PC-3 (cell line): ENCODE data around the gene ETV7. TPM values are rescaled to one million over a fixed set of nuclear protein-coding genes. Genes with fewer than 3 reads are reported as not detected.

Experiments used
- ATAC-seq: fragments of 200-7000 bp; cut with Tn5 transposase; 2 replicates; pipeline ENCODE4 v1.9.1; 2020; ENCODE audit warnings: mild to moderate bottlenecking, moderate library complexity
- BruUV-seq: library from RNA; stranded (reverse); fragments of 400-500 nt; replicated peaks from 2 replicates; lab custom pipeline; 2021; lab: Mats Ljungman, UMichigan
- CTCF ChIA-PET: fragments of 300-600 bp; sonication (Branson Sonifier 250); formaldehyde crosslinking; loops from one replicate; lab custom pipeline; 2022; ENCODE audit warnings: antibody characterized with exemption; lab: Charles Lee
- POLR2A ChIA-PET: fragments of 300-600 bp; sonication (Branson Sonifier 250); formaldehyde crosslinking; loops from one replicate; lab custom pipeline; 2022; ENCODE audit warnings: antibody characterized with exemption; ENCODE audit not compliant: unreplicated experiment; lab: Charles Lee
- DNase-seq: peaks from one replicate; pipeline ENCODE4 v3.0.0-alpha.2; 2015
- H2AFZ ChIP-seq: fragments of 300-600 bp; sonication (generic); 2 replicates; pipeline ENCODE4 v1.6.0; 2016; ENCODE audit warnings: antibody characterized with exemption, low read length
- H3F3A ChIP-seq: fragments of 300-600 bp; sonication (generic); one replicate; pipeline ENCODE4 v1.6.0; 2017; ENCODE audit warnings: antibody characterized with exemption, low read length, control low read depth, mild to moderate bottlenecking; ENCODE audit not compliant: unreplicated experiment
- H3K27ac ChIP-seq: fragments of 300-600 bp; sonication (generic); 2 replicates; pipeline ENCODE4 v1.5.1; 2016; ENCODE audit warnings: mild to moderate bottlenecking, low read length
- H3K27me3 ChIP-seq: fragments of 300-600 bp; sonication (generic); 2 replicates; pipeline ENCODE4 v1.6.1; 2016; ENCODE audit warnings: low read length, mixed read lengths
- H3K36me3 ChIP-seq: fragments of 300-600 bp; sonication (generic); 2 replicates; pipeline ENCODE4 v1.6.1; 2016; ENCODE audit warnings: low read depth, mixed run types, low read length, mixed read lengths
- H3K4me1 ChIP-seq: fragments of 300-600 bp; sonication (generic); 2 replicates; pipeline ENCODE4 v1.5.1; 2016; ENCODE audit warnings: low read length; ENCODE audit not compliant: insufficient read depth
- H3K4me2 ChIP-seq: fragments of 300-600 bp; sonication (generic); 2 replicates; pipeline ENCODE4 v1.6.0; 2016; ENCODE audit warnings: low read length
- H3K4me3 ChIP-seq: fragments of 300-600 bp; sonication (generic); 2 replicates; pipeline ENCODE4 v1.5.1; 2016; ENCODE audit warnings: mild to moderate bottlenecking, low read length, mixed read lengths
- H3K79me2 ChIP-seq: fragments of 300-600 bp; sonication (generic); 2 replicates; pipeline ENCODE4 v1.6.1; 2017; ENCODE audit warnings: low read length, mixed read lengths
- H3K9ac ChIP-seq: fragments of 300-600 bp; sonication (generic); 2 replicates; pipeline ENCODE4 v1.6.0; 2016; ENCODE audit warnings: mild to moderate bottlenecking, low read length
- H3K9me2 ChIP-seq: fragments of 300-600 bp; sonication (generic); replicated peaks from 2 replicates; pipeline ENCODE4 v1.6.1; 2016; ENCODE audit warnings: mixed run types, low read length, mixed read lengths
- H3K9me3 ChIP-seq: fragments of 300-600 bp; sonication (generic); 2 replicates; pipeline ENCODE4 v1.6.1; 2016; ENCODE audit warnings: low read length, mixed read lengths
- H4K20me1 ChIP-seq: fragments of 300-600 bp; sonication (generic); 2 replicates; pipeline ENCODE4 v1.6.1; 2016; ENCODE audit warnings: low read length, mixed read lengths
- CTCF ChIP-seq: fragments of 300-600 bp; sonication (generic); conservative IDR thresholded peaks from 2 replicates; pipeline ENCODE4 v1.5.1; 2017; ENCODE audit warnings: antibody characterized with exemption, low read depth, mild to moderate bottlenecking, low read length
- EZH2 ChIP-seq: fragments of 300-600 bp; sonication (generic); IDR thresholded peaks from one replicate; pipeline ENCODE4 v1.6.1; 2017; ENCODE audit warnings: antibody characterized with exemption, mild to moderate bottlenecking, low read length; ENCODE audit not compliant: unreplicated experiment
- EZH2phosphoT487 ChIP-seq: fragments of 300-600 bp; sonication (generic); IDR thresholded peaks from 2 replicates; pipeline ENCODE4 v1.6.1; 2018; ENCODE audit warnings: mild to moderate bottlenecking, antibody characterized with exemption, low read length, borderline replicate concordance
- intact Hi-C: fragments of 100-400 bp; cut with micrococcal nuclease; formaldehyde crosslinking; loops from 2 replicates; pipeline ENCODE4 v1.9.0; 2023
- total RNA-seq: library from RNA; depleted of rRNA; stranded (reverse); fragments of >200 nt; gene quantifications from 2 replicates; pipeline ENCODE4 v1.2.3, GENCODE V29; 2014

The ETV7 gene
- total RNA-seq, 1 experiment from 2014 or later: not detected

- intact Hi-C loops: no loop called here
- Histone ChIP-seq H4K20me1 (no peaks in the 10 kb centered on the region), H3K79me2 (no peaks in the 10 kb centered on the region), H3K27me3 (0 out of 2 replicates have a peak, but pooled peaks cover 5% of the 10 kb centered on the region), H3K9me3 (no peaks in the 10 kb centered on the region), H3K4me1 (no peaks in the 10 kb centered on the region), H3K36me3 (no peaks in the 10 kb centered on the region), H3K9me2 (no peaks in the 10 kb centered on the region), H2AFZ (no peak overlapping the region), H3K9ac (no peak overlapping the region), H3F3A (no peaks in the 10 kb centered on the region), H3K4me2 (no peak overlapping the region), H3K27ac (no peak overlapping the region), H3K4me3 (no peak overlapping the region)
- ChIA-PET CTCF (no interaction called here), POLR2A (no interaction called here)
- ATAC-seq: no peak
- no peak for TF ChIP-seq EZH2phosphoT487
- TF ChIP-seq CTCF: no peak
- TF ChIP-seq EZH2: no peak
- peak; percentile 9 for DNase-seq
- BruUV-seq: no TSS peak
Observed at GRCh38 chr6:36323062-36323461, 64.4 kb downstream of the ETV7 start.

GRCh38 chr6:36322591-36322990, 64.9 kb downstream of the ETV7 start:
- no peak for TF ChIP-seq EZH2
- TF ChIP-seq CTCF: no peak
- no peak for TF ChIP-seq EZH2phosphoT487
- ATAC-seq (no peak), DNase-seq (no peak)
- Histone ChIP-seq H2AFZ (no peak overlapping the region), H3K4me3 (no peak overlapping the region), H3K36me3 (no peaks in the 10 kb centered on the region), H3K27me3 (0 out of 2 replicates have a peak, but pooled peaks cover 5% of the 10 kb centered on the region), H3K9me3 (no peaks in the 10 kb centered on the region), H4K20me1 (no peaks in the 10 kb centered on the region), H3K4me1 (no peaks in the 10 kb centered on the region), H3K27ac (no peak overlapping the region), H3K9me2 (no peaks in the 10 kb centered on the region), H3K4me2 (no peak overlapping the region), H3K79me2 (no peaks in the 10 kb centered on the region), H3K9ac (no peak overlapping the region), H3F3A (no peaks in the 10 kb centered on the region)
- intact Hi-C loops: no loop called here
- POLR2A ChIA-PET: interaction anchor here (0.7 kb wide), 1 partner anchor 19 kb away, joined by 5 read pairs; no protein-coding TSS in a partner anchor
- BruUV-seq: no TSS peak
- CTCF ChIA-PET: no interaction called here

DNA sequence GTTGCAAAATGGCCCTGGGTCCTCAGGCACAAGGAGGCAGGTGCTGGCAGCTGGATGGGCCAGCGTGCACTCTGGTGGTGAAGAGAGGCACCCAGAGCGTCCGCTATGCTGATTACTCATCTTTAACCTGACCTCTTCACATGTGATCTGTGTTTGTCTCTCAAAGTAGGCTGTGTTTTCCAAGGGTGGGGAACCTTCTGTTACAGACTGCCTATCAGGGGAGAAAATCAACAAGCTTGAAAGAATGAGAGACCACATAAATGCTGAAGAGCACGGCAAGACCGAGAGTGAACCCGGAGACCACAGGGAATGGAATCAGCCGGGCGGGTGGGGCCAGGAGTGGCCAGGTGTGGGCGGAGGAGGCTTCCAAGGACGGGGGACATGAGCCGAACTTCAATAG, 67.0 kb downstream of the ETV7 start:
- no peak overlapping the region for H3K27ac ChIP-seq

More for the DNA sequence above, 67.0 kb downstream of the ETV7 start:
- Histone ChIP-seq H2AFZ (no peak overlapping the region), H3K27me3 (0 out of 2 replicates have a peak, but pooled peaks cover 9% of the 10 kb centered on the region), H3K4me3 (no peak overlapping the region), H3K4me2 (no peak overlapping the region), H3K9me3 (no peaks in the 10 kb centered on the region), H3K4me1 (no peaks in the 10 kb centered on the region), H3K9me2 (no peaks in the 10 kb centered on the region), H3K36me3 (no peaks in the 10 kb centered on the region), H3F3A (no peaks in the 10 kb centered on the region), H3K9ac (no peak overlapping the region), H4K20me1 (no peaks in the 10 kb centered on the region), H3K79me2 (no peaks in the 10 kb centered on the region)
- DNase-seq: peak; percentile 20
- POLR2A ChIA-PET: no interaction called here
- peak; percentile 38; the same call in 1 of the 2 replicates for ATAC-seq
- no TSS peak for BruUV-seq
- TF ChIP-seq EZH2 (no peak), EZH2phosphoT487 (no peak), CTCF (no peak)
- intact Hi-C loops: no loop called here
- CTCF ChIA-PET: no interaction called here
